ENCODE measurements around the gene SOX8.

The SOX8 gene

GRCh38 chr16:1013593-1013900, 32.0 kb downstream of the SOX8 start:
- no peak for DNase-seq (ENCODE audit: low read depth, low spot score)
- H3K36me3 ChIP-seq (ENCODE audit: insufficient read depth, insufficient read length, low read length), result no peaks in the 10 kb centered on the region
- H3K9ac ChIP-seq (ENCODE audit: insufficient read length, low read depth), result no peak overlapping the region
- H3K9me3 ChIP-seq (ENCODE audit: insufficient read depth, low read length), result no peaks in the 10 kb centered on the region
- TF ChIP-seq ZNF274 (IDR thresholded peaks at IDR 0.05; ENCODE audit: low read depth, low read length) (no peak), YY1 (IDR thresholded peaks at IDR 0.05; ENCODE audit: insufficient read depth, insufficient read length) (no peak), SUZ12 (IDR thresholded peaks at IDR 0.05; ENCODE audit: extremely low read depth, insufficient read depth, insufficient read length) (no peak)
- H3K4me3 ChIP-seq (ENCODE audit: insufficient read length, low read depth), result no peak overlapping the region
- peaks cover 27% of the 10 kb centered on the region for H3K4me1 ChIP-seq (ENCODE audit: insufficient read depth, insufficient read length)
- H3K27me3 ChIP-seq (ENCODE audit: insufficient read depth, insufficient read length), result peaks cover 9% of the 10 kb centered on the region

GRCh38 chr16:1014221-1014620, 32.7 kb downstream of the SOX8 start:
- Histone ChIP-seq H3K27me3 (ENCODE audit: insufficient read depth, insufficient read length) (peaks cover 9% of the 10 kb centered on the region), H3K9me3 (ENCODE audit: insufficient read depth, low read length) (no peaks in the 10 kb centered on the region), H3K4me1 (ENCODE audit: insufficient read depth, insufficient read length) (peaks cover 27% of the 10 kb centered on the region), H3K4me3 (ENCODE audit: insufficient read length, low read depth) (no peak overlapping the region), H3K36me3 (ENCODE audit: insufficient read depth, insufficient read length, low read length) (no peaks in the 10 kb centered on the region), H3K9ac (ENCODE audit: insufficient read length, low read depth) (no peak overlapping the region)
- DNase-seq (ENCODE audit: low read depth, low spot score), result no peak
- no peak for TF ChIP-seq YY1 (IDR thresholded peaks at IDR 0.05; ENCODE audit: insufficient read depth, insufficient read length)
- no peak for TF ChIP-seq SUZ12 (IDR thresholded peaks at IDR 0.05; ENCODE audit: extremely low read depth, insufficient read depth, insufficient read length)
- TF ChIP-seq ZNF274 (IDR thresholded peaks at IDR 0.05; ENCODE audit: low read depth, low read length), result no peak

- no peaks in the 10 kb centered on the region for H3K36me3 ChIP-seq (ENCODE audit: insufficient read depth, insufficient read length, low read length)
- no peak overlapping the region for H3K4me3 ChIP-seq (ENCODE audit: insufficient read length, low read depth)
- TF ChIP-seq SUZ12 (IDR thresholded peaks at IDR 0.05; ENCODE audit: extremely low read depth, insufficient read depth, insufficient read length) (no peak), ZNF274 (IDR thresholded peaks at IDR 0.05; ENCODE audit: low read depth, low read length) (no peak), YY1 (IDR thresholded peaks at IDR 0.05; ENCODE audit: insufficient read depth, insufficient read length) (no peak)
- H3K9ac ChIP-seq (ENCODE audit: insufficient read length, low read depth), result peak overlapping the region; percentile 44
- H3K27me3 ChIP-seq (ENCODE audit: insufficient read depth, insufficient read length), result peaks cover 9% of the 10 kb centered on the region
- H3K4me1 ChIP-seq (ENCODE audit: insufficient read depth, insufficient read length), result peaks cover 27% of the 10 kb centered on the region
- DNase-seq (ENCODE audit: low read depth, low spot score), result no peak
- H3K9me3 ChIP-seq (ENCODE audit: insufficient read depth, low read length), result no peaks in the 10 kb centered on the region
These were observed 33.4 kb downstream of the SOX8 start for GRCh38 chr16:1014771-1015495.

DNA sequence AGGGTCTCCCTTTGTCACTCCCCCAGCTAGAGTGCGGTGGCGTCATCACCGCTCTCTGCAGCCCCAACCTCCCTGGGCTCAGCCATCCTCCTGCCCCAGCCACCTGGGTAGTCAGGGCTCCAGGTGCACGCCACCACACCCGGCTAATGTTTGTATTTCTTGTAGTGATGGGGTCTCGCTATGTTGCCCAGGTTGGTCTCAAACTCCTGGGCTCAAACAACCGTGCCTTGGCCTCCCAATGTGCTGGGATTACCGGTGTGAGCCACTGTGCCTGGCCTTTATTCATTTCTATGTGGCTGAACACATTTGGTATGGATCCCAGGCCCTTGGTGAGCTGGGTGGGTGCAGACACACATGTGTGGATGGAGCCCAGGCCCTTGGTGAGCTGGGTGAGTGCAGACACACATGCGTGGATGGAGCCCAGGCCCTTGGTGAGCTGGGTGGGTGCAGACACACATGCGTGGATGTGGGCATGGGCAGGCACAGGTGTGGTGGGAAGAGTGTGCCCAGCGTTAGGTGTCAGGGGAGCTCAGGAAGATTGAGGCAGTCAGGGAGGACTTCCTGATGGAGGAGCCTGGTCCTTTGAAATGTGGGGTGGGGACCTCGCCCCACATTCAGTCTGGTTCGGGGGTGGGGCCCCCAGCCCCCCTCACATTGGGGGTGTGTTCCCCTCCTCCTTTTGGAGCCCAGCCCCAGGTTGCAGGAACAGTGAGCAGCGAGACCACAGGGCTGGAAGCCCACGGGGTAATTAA, 37.1 kb downstream of the SOX8 start:
- TF ChIP-seq SUZ12 (IDR thresholded peaks at IDR 0.05; ENCODE audit: extremely low read depth, insufficient read depth, insufficient read length), result no peak
- TF ChIP-seq ZNF274 (IDR thresholded peaks at IDR 0.05; ENCODE audit: low read depth, low read length), result no peak
- no peak for TF ChIP-seq YY1 (IDR thresholded peaks at IDR 0.05; ENCODE audit: insufficient read depth, insufficient read length)
- H3K4me1 ChIP-seq (ENCODE audit: insufficient read depth, insufficient read length), result peaks cover 19% of the 10 kb centered on the region
- no peak overlapping the region for H3K9ac ChIP-seq (ENCODE audit: insufficient read length, low read depth)
- no peaks in the 10 kb centered on the region for H3K27me3 ChIP-seq (ENCODE audit: insufficient read depth, insufficient read length)
- DNase-seq (ENCODE audit: low read depth, low spot score), result no peak
- H3K36me3 ChIP-seq (ENCODE audit: insufficient read depth, insufficient read length, low read length), result no peaks in the 10 kb centered on the region
- no peak overlapping the region for H3K4me3 ChIP-seq (ENCODE audit: insufficient read length, low read depth)
- H3K9me3 ChIP-seq (ENCODE audit: insufficient read depth, low read length), result no peaks in the 10 kb centered on the region

DNA sequence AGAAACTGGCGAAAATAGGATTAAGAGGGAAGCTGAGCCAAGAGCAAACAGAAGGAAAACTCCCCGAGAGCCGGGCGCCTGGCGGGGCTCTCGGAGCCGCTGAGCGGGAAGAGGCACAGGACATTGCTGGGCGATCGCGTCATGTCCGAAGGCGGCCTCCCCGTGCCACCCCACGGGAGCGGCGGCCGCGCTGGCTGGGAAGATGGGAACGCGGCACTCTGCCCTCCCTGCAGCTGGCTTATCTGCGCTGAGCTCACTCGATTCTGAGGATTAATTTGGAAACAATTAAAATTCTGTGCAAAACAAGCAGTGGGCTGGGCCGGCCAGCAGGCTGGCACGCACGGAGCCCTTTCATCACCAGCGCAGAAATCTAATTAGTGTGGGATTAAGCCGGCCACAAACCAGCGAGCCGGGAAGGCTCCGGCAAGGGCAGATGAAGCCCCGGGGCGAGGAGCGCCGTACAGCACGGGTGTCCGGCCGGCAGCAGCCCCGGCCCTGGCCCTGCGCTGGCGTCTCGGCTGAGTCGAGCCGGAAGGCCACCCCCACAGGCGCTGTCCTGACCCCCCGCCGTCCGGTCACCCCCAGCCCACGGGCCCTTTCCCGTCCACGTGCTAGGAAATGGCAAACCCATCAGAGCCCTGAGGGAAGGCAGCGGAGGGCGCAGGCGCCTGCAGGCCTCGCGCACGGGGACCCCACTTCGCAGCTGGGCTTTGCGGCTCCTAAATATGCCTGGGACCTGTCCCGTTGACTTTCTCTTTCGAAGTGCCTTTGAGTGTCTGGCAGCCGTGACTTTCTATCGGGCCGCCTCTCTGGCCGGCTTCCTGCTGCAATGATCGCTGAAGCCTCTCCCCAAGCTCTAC, 37.9 kb downstream of the SOX8 start:
- H3K9me3 ChIP-seq (ENCODE audit: insufficient read depth, low read length), result no peaks in the 10 kb centered on the region
- no peak for TF ChIP-seq YY1 (IDR thresholded peaks at IDR 0.05; ENCODE audit: insufficient read depth, insufficient read length)
- no peak for TF ChIP-seq ZNF274 (IDR thresholded peaks at IDR 0.05; ENCODE audit: low read depth, low read length)
- TF ChIP-seq SUZ12 (IDR thresholded peaks at IDR 0.05; ENCODE audit: extremely low read depth, insufficient read depth, insufficient read length), result no peak
- H3K9ac ChIP-seq (ENCODE audit: insufficient read length, low read depth), result no peak overlapping the region
- no peaks in the 10 kb centered on the region for H3K36me3 ChIP-seq (ENCODE audit: insufficient read depth, insufficient read length, low read length)
- DNase-seq (ENCODE audit: low read depth, low spot score), result no peak
- H3K4me1 ChIP-seq (ENCODE audit: insufficient read depth, insufficient read length), result peaks cover 16% of the 10 kb centered on the region
- H3K27me3 ChIP-seq (ENCODE audit: insufficient read depth, insufficient read length), result no peaks in the 10 kb centered on the region
- H3K4me3 ChIP-seq (ENCODE audit: insufficient read length, low read depth), result no peak overlapping the region

- TF ChIP-seq ZNF274 (IDR thresholded peaks at IDR 0.05; ENCODE audit: low read depth, low read length), result no peak
- TF ChIP-seq SUZ12 (IDR thresholded peaks at IDR 0.05; ENCODE audit: extremely low read depth, insufficient read depth, insufficient read length), result no peak
- no peak for TF ChIP-seq YY1 (IDR thresholded peaks at IDR 0.05; ENCODE audit: insufficient read depth, insufficient read length)
- Histone ChIP-seq H3K4me3 (ENCODE audit: insufficient read length, low read depth) (no peak overlapping the region), H3K9me3 (ENCODE audit: insufficient read depth, low read length) (no peaks in the 10 kb centered on the region), H3K27me3 (ENCODE audit: insufficient read depth, insufficient read length) (peaks cover under 1% of the 10 kb centered on the region), H3K4me1 (ENCODE audit: insufficient read depth, insufficient read length) (peaks cover 11% of the 10 kb centered on the region), H3K36me3 (ENCODE audit: insufficient read depth, insufficient read length, low read length) (no peaks in the 10 kb centered on the region), H3K9ac (ENCODE audit: insufficient read length, low read depth) (no peak overlapping the region)
- no peak for DNase-seq (ENCODE audit: low read depth, low spot score)
These were observed 38.5 kb downstream of the SOX8 start for GRCh38 chr16:1020091-1020399.

DNA sequence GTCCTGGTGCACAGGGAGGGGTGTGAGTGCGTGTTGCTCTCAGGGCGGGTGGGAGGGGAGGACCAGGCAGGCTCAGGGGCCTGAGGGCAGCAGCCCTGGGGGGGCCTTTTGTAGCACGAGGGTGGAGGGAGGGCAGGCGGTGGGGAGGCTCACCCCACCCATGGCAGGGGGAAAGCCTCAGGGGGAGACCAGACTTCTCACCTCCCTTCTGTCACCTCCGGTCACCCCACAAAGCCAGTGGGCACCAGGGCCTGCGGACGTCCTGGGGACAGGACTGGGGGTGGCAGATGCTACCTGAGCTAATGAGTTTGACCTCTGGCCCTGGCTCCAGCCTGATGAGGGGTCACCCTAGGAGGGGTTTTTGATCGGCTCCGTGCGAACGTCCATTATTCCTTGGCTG, 39.0 kb downstream of the SOX8 start:
- DNase-seq (ENCODE audit: low read depth, low spot score), result no peak
- Histone ChIP-seq H3K9ac (ENCODE audit: insufficient read length, low read depth) (no peak overlapping the region), H3K4me1 (ENCODE audit: insufficient read depth, insufficient read length) (peaks cover 11% of the 10 kb centered on the region), H3K4me3 (ENCODE audit: insufficient read length, low read depth) (no peak overlapping the region), H3K27me3 (ENCODE audit: insufficient read depth, insufficient read length) (peaks cover 6% of the 10 kb centered on the region), H3K9me3 (ENCODE audit: insufficient read depth, low read length) (no peaks in the 10 kb centered on the region), H3K36me3 (ENCODE audit: insufficient read depth, insufficient read length, low read length) (no peaks in the 10 kb centered on the region)
- no peak for TF ChIP-seq ZNF274 (IDR thresholded peaks at IDR 0.05; ENCODE audit: low read depth, low read length)
- no peak for TF ChIP-seq YY1 (IDR thresholded peaks at IDR 0.05; ENCODE audit: insufficient read depth, insufficient read length)
- no peak for TF ChIP-seq SUZ12 (IDR thresholded peaks at IDR 0.05; ENCODE audit: extremely low read depth, insufficient read depth, insufficient read length)
